22Rv1 (cell line): ENCODE measurements around the gene ENPP1.

ENCODE experiments used
- CTCF ChIP-seq: fragments of 450-650 bp; IDR thresholded peaks from 2 replicates; pipeline ENCODE4 v1.5.1; 2017; ENCODE audit warnings: mild to moderate bottlenecking
- ZFX ChIP-seq: fragments of 450-650 bp; IDR thresholded peaks from 2 replicates; pipeline ENCODE4 v1.6.1; 2017; ENCODE audit warnings: antibody characterized with exemption, borderline replicate concordance

- TF ChIP-seq CTCF (no peak), ZFX (no peak)
Observed at GRCh38 chr6:131765081-131765803, 42.6 kb upstream of the ENPP1 start.
